ENCODE measurements around the gene CARD9.

The CARD9 gene

DNA sequence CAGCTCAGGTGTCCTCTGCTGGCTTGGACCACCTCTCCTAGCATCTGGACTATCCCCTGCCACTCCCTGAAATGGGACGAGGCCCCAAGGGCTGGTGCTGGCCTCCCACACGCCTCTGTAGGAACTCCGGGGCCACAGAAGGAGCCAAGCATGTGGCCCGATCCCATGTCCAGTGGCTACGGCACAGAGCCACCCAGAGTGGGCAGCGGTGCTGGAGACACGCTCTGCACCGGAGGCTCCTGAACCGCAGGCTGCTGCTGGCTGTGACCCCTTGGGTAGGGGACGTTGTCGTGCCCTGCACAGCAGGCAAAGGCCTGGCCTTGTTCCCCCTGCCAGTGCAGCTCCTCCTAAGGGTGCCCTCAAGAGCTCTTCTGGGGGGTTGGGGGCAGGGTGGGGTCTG lies 6.4 kb upstream of the CARD9 start:
- TF ChIP-seq, protein P1, sequence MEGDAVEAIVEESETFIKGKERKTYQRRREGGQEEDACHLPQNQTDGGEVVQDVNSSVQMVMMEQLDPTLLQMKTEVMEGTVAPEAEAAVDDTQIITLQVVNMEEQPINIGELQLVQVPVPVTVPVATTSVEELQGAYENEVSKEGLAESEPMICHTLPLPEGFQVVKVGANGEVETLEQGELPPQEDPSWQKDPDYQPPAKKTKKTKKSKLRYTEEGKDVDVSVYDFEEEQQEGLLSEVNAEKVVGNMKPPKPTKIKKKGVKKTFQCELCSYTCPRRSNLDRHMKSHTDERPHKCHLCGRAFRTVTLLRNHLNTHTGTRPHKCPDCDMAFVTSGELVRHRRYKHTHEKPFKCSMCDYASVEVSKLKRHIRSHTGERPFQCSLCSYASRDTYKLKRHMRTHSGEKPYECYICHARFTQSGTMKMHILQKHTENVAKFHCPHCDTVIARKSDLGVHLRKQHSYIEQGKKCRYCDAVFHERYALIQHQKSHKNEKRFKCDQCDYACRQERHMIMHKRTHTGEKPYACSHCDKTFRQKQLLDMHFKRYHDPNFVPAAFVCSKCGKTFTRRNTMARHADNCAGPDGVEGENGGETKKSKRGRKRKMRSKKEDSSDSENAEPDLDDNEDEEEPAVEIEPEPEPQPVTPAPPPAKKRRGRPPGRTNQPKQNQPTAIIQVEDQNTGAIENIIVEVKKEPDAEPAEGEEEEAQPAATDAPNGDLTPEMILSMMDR (IDR thresholded peaks at IDR 0.05; ENCODE audit: insufficient read depth, low read length, missing control alignments): no peak
- CTCF ChIA-PET: interaction anchor here (1.0 kb wide), 1 partner anchor 16 kb away, joined by 4 read pairs; the partner anchor contains the start of gene DNLZ
- DNase-seq (ENCODE audit: low read depth, low spot score): no peak
- POLR2A ChIA-PET: no interaction called here
- H3K4me3 ChIP-seq (ENCODE audit: low read depth, low read length): no peak overlapping the region

DNA sequence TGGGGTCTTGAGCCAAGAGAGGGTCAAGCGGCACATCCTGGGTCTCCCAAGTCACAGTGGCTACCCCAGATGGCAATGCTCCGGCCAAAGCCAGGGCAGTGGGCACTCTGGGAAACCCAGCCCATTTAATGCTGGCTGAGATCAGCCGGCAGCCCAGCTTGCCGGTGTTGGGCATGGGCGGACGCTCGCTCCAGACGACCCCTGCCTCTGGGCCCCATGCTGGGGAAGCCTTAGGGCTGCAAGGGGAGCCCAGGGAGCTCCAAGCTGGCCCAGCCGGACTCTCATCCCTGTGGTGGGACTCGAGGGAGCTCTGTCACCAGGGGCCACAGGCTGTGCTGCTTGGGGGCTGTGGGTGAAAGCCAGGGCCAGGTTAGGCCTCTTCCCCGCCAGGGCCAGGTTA lies 5.9 kb upstream of the CARD9 start:
- POLR2A ChIA-PET: no interaction called here
- no peak overlapping the region for H3K4me3 ChIP-seq (ENCODE audit: low read depth, low read length)
- TF ChIP-seq, protein P1 (IDR thresholded peaks at IDR 0.05; ENCODE audit: insufficient read depth, low read length, missing control alignments): no peak
- CTCF ChIA-PET: interaction anchor here (1.0 kb wide), 1 partner anchor 16 kb away, joined by 4 read pairs; the partner anchor contains the start of gene DNLZ
- no peak for DNase-seq (ENCODE audit: low read depth, low spot score)

DNA sequence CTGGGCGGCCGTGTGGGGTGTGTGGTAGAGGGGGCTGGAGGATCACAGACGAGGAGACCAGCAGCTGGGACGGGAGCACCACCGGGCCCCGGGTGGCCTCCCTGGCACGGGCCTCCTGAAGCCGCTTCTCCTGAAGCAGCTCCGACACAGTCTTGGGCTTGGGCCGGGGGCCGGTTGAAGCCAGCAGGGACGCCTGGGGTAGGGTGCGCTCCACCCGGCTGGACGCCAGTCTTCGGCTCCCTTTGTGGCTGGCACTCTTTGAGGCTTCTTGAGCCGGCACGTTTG lies 5.5 kb upstream of the CARD9 start:
- DNase-seq (ENCODE audit: low read depth, low spot score): no peak
- POLR2A ChIA-PET: no interaction called here
- TF ChIP-seq, protein P1 (IDR thresholded peaks at IDR 0.05; ENCODE audit: insufficient read depth, low read length, missing control alignments): no peak
- CTCF ChIA-PET: no interaction called here
- no peak overlapping the region for H3K4me3 ChIP-seq (ENCODE audit: low read depth, low read length)

DNA sequence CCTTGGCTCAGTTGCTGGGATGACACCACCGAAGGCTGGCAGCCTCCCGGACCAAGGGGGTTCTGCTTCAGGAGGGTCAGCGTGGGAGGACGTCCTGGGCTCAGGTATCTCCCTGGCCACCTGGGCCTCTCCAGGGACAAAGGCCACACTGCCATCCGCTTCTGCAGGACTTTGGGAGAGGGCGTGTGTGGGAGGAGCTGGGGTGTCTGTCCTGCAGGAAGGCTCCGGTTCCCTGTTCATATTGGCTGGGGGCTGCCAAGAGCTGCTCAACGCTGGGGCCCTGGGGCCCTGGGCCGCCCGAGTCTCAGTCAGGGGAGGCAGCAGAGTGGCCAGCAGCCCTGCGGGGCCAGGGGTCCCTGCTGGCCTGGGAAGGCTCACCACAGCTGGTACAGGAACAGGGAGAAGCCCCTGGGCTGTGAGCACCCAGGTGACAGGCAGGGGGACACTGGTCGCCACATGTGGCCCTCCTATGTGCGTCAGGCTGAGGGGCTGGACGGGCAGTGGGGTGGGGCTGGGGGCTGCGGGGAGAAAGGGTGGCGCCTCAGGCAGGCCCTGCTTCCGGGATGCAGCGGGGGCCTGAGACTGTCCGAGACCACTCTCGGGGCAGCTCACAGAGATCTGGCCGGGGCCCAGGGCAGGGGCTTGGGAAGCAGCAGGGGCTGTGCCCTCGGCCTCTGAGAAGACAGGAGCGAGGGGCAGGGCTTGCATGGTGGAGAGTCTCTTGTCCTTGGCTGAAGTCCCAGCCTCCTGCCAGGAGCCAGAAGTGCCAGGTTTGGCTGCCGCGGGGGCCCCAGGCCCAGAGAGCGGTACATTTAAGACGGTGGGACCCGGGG lies 4.9 kb upstream of the CARD9 start:
- ChIA-PET CTCF (interaction anchor here (1.5 to 2.1 kb wide), 2 partner anchors 14 to 66 kb away, joined by 11 to 12 read pairs; partner anchors contain the start of gene DNLZ), POLR2A (no interaction called here)
- H3K4me3 ChIP-seq (ENCODE audit: low read depth, low read length): no peak overlapping the region
- TF ChIP-seq, protein P1 (IDR thresholded peaks at IDR 0.05; ENCODE audit: insufficient read depth, low read length, missing control alignments): no peak
- no peak for DNase-seq (ENCODE audit: low read depth, low spot score)

DNA sequence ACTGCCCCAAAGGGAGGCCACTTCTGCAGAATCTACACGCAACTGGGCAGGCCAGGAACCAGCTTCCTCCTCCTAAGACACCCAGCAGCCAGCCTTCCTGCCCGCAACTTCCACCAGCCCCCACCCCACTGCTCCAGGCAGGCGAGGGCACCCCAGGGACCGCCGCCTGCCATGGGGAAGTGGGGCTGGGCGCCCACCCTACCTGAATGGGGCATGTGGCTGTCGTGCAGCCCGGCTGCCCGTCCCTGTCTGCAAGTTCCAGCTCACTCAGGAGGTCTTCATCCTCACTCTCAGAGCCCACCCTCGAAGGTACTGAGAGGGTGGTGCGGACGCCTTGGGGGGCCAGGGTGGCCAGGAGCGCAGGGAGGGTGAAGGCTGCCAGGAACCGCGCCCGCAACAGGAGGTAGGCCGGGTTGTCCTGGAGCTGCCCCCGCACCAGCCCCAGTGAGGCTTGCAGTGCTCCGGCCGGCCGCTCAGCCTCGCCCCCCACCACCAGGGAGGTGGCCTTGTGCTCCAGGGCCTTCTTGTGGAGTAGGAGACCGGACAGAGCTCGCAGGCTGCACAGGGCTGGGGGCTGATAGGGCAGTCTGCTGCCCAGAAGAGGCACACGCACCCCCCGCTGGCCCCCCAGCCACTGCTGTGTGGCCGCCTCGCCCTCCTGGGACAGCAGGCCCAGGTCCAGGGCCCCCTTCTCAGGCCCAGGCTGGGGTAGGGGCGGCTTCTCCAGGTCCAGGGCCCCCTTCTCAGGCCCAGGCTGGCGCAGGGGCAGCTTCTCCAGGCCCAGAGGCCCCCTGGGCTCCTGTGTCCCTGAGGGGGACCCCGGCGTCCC lies 4.1 kb upstream of the CARD9 start:
- no peak for DNase-seq (ENCODE audit: low read depth, low spot score)
- H3K4me3 ChIP-seq (ENCODE audit: low read depth, low read length): no peak overlapping the region
- CTCF ChIA-PET: interaction anchor here (1.5 to 2.1 kb wide), 3 partner anchors 11 to 65 kb away, joined by 5 to 12 read pairs (median 11); partner anchors contain the start of gene DNLZ
- POLR2A ChIA-PET: interaction anchor here (0.6 kb wide), 1 partner anchor 883 kb away, joined by 3 read pairs; no protein-coding TSS in a partner anchor
- TF ChIP-seq, protein P1 (IDR thresholded peaks at IDR 0.05; ENCODE audit: insufficient read depth, low read length, missing control alignments): no peak

DNA sequence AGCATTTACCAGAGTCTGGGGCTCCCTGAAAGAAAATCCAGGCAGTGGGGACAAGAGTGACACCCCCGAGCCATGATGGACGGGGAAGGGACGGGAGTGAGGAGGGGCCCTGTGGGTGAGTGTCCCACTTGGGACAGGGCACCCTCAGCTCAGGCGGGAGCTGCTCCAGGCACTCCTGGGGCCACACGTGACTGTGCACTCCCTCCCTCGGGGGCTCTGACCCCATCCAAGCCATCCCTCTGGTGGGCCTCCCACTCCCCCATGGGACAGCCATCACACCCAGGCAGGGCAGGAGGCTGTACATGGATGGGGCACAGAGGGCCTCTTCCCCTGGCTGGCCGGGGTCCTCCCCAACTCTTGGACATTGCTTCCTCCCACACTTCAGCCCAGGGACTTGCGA lies 3.0 kb upstream of the CARD9 start:
- DNase-seq (ENCODE audit: low read depth, low spot score): no peak
- POLR2A ChIA-PET: no interaction called here
- H3K4me3 ChIP-seq (ENCODE audit: low read depth, low read length): no peak overlapping the region
- CTCF ChIA-PET: interaction anchor here (1.6 to 5.2 kb wide), 3 partner anchors 12 to 13 kb away, joined by 5 to 54 read pairs (median 11); partner anchors contain the start of gene DNLZ
- TF ChIP-seq, protein P1 (IDR thresholded peaks at IDR 0.05; ENCODE audit: insufficient read depth, low read length, missing control alignments): no peak
